ENCODE data around the gene CCDC68. TPM values are rescaled to one million over a fixed set of nuclear protein-coding genes. Genes with fewer than 3 reads are reported as not detected.

CCDC68 gene
- total RNA-seq, 1 donor from 2014 or later: 0.62 TPM

- DNase-seq: no peak
Measured at GRCh38 chr18:54961016-54961423, 1.8 kb upstream of the CCDC68 start.

DNA sequence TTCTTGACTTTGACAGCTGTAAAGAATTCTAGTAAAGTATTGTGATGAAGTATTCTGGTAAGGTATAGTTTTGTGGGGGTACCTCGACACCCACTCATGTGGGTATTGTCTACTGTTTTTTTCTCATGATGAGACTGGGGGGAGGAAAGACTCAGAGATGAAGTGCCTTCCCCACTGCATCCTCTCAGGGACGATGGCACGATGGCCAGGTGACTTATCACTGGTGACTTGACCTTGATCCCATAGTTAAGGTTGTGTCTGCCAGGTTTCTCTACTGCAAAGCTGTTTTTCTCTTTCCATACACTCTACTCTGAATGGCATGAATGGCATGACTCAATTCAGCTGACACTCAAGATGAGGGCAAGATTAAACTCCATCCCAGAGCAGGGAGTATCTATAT is 936 bp upstream of the CCDC68 start:
- no peak for DNase-seq

DNA sequence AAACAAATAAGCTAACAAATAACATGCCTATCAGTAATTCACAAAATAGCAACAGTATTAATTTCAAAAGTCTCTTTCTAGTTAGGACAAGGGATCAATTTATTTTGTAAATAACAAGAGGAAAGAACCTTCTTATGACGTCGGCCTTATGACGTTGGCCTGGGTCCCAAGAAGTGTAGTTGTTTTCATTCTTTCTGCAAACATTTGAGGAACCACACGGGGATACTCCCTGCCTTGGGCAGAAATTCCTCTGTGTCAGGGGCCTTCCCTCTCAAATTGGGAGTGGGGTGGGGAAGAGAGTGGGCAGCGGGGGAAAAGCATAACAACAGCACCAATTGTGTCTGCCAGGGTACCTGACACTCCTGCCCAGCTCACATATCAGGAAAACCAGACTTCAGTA is 1.3 kb downstream of the CCDC68 start:
- DNase-seq: no peak

DNA sequence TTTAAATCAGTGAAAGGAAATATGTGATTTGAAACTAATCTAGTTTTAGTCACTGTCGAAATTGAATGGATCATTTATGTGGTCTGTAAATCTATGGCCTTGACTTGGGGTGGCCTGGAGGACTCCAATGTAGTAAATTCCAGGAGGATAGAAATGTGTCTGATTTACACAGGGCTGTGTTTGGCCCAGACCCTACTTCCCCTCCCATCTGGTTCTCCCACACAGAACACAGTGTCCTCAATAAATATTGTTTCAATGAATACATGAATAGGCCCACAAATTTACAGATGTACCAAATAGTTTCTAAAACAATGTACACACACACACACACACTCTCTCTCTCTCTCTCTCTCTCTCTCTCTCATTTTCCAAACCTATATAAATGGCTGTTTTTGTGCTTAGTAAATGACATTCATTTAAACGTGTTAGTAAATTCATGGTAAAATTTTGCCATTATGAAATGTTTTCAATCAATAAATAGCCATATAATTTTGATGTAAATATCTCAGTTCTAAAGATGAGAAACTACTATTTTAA is 1.9 kb downstream of the CCDC68 start:
- DNase-seq: no peak

DNA sequence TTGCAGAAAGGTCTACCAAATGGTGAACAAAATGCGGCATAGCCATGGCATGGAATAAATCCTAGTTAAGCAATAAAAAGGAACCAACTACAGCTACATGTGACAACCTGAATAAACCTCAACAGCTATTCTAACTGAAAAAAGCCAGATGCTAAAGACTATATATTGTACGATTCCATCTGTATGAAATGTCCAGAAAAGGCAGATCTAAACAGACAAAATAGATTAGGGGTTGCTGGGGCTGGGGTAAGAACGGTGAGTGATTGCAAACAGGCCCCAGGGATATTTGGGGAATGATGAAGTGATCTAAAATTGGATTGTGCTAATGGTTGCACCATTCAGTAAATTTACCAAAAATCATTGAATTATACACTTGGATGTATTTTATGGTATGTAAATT is 2.8 kb downstream of the CCDC68 start:
- DNase-seq: no peak

DNA sequence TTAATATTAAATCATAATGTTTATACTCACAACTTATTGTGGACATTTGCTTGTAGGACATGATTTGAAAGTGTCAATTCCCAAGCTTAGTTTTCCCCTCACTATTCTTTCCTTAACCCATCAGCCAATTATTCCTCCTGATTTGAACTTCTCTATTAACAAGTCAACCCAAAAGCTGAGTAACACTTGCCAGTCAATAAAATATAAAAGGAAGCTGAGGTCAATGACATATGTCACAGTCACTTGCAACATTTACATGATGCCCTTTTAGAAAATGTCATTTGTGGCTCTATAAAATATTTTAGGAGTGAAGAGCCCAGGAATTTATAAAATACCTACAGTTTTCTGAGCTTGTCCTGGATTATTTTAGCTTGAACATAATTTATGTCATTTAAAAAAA is 7.2 kb downstream of the CCDC68 start:
- no peak for DNase-seq

GRCh38 chr18:54950221-54950620 is 9.0 kb downstream of the CCDC68 start:
- DNase-seq: no peak

DNA sequence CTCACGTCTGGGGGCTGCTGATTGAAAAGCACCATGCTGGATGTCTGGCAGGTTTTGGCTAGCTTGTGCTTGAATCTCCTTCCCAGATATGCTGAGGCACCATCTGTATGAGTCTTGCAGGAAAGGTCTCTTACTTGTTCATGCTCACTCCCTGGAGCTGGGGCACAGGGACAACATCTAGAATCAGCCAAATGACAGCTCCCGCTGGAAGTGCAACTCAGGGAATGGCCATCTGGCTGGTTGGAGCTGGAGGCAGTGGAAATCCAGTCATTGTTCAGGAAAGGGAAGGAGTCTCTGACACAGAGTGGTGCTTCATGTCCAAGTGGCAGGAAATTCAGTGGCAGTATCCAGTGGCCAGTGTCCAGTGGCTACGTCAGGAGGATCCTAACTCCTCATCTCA is 9.7 kb downstream of the CCDC68 start:
- no peak for DNase-seq

DNA sequence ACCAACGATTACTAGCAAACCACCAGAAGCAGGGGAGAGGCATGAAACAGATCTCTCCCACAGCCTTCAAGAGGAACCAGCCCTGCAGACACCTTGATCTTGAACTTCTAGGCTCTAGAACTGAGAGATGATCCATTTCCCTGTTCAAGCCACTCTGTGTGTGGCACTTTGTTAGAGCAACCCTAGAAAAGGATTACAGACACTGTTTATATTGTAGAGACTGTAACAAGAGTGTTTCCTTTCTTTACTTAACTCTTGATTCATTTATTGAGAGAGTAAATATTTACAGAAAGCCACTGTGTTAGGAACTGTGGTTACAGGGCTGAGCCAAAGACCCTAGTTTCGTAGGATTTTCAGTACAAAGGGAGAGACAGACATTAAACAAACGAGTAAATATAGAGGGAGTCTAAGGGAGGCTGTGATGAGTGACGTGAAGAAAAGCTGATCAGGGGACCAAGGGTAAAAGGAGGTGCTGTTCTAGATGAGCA is 10.9 kb downstream of the CCDC68 start:
- no peak for DNase-seq

- DNase-seq: no peak
Measured at GRCh38 chr18:54947091-54947490, 12.2 kb downstream of the CCDC68 start.

GRCh38 chr18:54946149-54946581 is 13.1 kb downstream of the CCDC68 start:
- DNase-seq: no peak

DNA sequence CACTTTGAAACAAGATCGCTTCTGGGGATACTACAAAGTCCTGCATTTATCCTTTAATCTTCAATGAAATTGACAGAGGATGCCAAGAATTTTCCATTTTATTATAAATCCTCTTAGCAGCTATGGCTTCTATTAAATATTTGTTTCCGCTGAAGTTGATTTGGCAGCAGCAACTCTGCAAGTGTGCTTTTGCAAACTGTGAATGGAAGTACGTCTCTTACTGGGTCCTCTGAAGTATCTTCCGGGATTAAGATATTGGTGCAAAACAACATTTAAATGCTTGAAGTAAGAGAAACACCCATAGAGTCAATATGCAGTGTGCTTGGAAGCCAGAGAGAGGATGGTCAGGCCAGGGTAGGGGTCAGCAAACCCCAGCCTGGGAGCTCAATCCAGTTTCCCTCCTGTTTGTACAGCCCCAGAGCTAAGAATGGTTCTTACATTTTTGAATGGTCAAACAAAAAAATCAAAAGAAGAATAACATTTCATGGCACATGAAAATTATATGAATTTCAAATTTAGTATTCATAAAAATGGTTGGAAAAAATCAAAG is 13.6 kb downstream of the CCDC68 start:
- DNase-seq: no peak

DNA sequence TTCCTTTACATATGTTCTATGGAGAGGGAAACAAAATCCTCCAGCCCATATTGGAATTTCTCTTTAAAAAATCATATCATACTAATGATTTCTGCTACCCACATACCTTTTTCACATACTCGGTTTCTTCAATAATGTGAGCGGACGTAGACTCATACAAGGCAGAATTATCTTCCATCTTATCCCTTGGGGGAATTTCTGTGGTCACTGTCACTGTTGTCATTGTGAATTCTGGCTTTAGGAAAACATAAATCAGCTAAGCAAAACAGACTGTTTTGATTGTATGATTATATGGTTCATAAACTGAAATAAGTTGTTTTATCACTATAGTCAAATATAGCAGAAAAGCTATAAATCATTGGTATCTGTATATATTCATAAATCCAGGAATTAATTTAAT is 16.7 kb downstream of the CCDC68 start:
- DNase-seq: no peak

GRCh38 chr18:54942144-54942543 is 17.1 kb downstream of the CCDC68 start:
- DNase-seq: no peak

GRCh38 chr18:54939361-54939917 is 19.8 kb downstream of the CCDC68 start:
- no peak for DNase-seq

- no peak for DNase-seq
Measured at GRCh38 chr18:54938506-54938905, 20.8 kb downstream of the CCDC68 start.

- DNase-seq: no peak
Measured at GRCh38 chr18:54932472-54932871, 26.8 kb downstream of the CCDC68 start.

- no peak for DNase-seq
Measured at GRCh38 chr18:54931152-54931551, 28.1 kb downstream of the CCDC68 start.

DNA sequence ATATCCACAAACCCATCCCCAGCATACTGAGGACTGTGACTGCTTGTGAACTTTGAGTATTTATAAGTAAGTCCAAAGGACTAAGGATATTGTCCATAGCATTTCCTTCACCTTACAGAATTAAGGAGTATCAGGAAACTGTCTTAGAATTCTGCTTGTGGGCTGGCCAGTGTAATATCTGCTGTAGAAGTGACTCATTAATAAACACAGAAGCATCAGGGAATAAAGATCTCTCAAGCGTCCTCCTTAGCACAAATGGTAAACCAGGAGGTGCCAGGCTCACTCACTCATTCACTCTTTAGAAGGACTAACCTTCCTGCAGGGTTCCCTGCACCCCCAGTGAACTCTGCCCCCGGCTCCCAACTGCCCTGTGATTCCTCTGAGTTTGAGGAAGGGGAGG is 31.0 kb downstream of the CCDC68 start:
- no peak for DNase-seq

DNA sequence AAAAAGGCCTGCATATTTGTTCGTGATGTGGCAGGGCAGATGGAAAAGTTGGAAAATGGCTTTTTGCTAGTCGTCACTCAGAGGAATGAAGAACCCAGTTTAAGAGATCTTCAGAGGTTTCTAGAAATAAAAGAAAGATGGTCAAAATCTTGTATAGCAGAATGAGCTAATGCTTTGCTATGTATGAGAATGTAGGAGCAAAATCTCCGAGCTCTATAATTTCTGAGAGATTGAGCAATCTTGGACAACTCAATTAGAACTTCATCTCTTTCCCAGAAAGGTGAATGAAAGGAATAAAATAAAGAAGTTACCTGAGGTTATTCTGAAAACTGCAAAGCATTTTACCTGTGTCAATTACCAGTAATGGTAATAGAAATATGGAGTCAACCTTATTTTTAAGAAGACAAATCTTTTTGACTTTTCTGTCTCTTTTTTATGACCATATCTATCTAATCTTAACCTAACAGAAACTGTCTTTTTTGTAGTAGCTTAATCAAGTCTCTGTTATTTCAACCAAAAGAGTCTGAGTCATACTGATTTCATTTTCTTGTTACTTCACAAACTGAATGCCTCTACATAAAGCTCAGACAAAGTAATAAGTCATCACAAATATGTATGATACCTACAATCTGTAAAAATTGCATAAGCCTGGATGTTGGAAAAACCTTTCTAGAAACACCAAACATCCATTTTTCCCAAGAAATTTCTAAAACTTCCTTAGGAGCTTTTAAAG is 32.5 kb downstream of the CCDC68 start:
- DNase-seq: no peak

DNA sequence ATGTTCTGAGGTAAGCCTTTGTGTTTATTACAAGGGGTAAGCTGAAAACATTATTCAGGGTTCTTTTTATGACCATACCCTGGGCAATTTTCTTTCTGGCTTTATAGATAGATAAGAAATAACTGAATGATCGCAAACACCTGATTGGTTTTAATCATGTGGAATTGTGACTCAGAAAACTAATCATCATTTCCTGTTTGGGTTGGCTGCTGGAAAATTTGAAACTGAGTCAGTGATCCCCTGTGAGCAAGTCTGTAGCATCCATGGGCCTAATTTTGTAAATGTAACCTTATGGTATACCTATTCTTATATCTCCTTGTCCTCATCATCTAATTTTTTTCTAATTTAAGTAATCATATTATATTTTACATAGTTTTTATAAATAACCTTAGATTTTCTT is 34.3 kb downstream of the CCDC68 start:
- DNase-seq: no peak

- no peak for DNase-seq
Measured at GRCh38 chr18:54923339-54923956, 35.8 kb downstream of the CCDC68 start.

- DNase-seq: no peak
Measured at GRCh38 chr18:54919412-54919811, 39.8 kb downstream of the CCDC68 start.
